AG10803 (cell line): ENCODE data around the gene TLNRD1.

Experiments used
- DNase-seq: peaks from one replicate; pipeline ENCODE4 v3.0.0; 2010; ENCODE audit warnings: low read depth
- H3K4me3 ChIP-seq: 2 replicates; pipeline ENCODE4 v1.5.1; 2011; ENCODE audit warnings: mild to moderate bottlenecking, low read length, control low read depth
- TF ChIP-seq, protein P1 (sequence below): conservative IDR thresholded peaks from 2 replicates; pipeline ENCODE4 v1.5.1; 2011; ENCODE audit warnings: mild to moderate bottlenecking, low read length, control low read depth, inconsistent platforms

Gene TLNRD1

DNA sequence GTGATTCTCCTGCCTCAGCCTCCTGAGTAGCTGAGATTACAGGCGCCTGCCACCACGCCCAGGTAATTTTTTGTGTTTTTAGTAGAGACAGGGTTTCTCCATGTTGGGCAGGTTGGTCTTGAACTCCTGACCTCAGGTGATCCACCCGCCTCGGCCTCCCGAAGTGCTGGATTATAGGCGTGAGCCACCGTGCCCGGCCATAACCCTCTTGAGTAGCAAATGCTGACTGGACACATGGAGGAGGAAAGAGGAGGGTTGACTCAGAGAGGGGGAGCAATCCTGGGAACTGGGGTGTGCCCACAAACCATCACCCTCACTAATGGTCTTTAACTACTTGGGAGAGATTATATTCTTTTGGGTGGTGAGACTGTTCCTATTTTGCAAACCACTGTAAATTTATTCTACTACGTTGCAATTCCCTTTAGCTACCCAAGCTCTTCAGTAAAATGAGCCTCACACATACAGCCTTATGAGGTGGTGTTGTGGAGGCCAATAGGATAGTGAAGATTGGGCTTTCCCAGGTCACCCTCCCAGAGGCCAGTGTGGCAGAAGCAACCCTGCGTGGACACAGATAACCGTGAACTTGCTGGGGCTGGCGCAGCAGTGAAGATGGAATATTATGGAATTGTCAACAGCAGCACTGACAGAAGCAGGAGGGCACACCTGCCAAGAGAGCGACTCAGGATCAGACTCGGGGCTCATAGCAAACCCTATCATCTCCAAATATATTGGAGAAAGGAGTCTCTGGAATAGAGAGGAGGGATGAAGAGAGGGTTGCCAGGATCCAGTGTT, 37.4 kb downstream of the TLNRD1 start:
- no peak for DNase-seq
- H3K4me3 ChIP-seq: no peak overlapping the region
- TF ChIP-seq, protein P1, sequence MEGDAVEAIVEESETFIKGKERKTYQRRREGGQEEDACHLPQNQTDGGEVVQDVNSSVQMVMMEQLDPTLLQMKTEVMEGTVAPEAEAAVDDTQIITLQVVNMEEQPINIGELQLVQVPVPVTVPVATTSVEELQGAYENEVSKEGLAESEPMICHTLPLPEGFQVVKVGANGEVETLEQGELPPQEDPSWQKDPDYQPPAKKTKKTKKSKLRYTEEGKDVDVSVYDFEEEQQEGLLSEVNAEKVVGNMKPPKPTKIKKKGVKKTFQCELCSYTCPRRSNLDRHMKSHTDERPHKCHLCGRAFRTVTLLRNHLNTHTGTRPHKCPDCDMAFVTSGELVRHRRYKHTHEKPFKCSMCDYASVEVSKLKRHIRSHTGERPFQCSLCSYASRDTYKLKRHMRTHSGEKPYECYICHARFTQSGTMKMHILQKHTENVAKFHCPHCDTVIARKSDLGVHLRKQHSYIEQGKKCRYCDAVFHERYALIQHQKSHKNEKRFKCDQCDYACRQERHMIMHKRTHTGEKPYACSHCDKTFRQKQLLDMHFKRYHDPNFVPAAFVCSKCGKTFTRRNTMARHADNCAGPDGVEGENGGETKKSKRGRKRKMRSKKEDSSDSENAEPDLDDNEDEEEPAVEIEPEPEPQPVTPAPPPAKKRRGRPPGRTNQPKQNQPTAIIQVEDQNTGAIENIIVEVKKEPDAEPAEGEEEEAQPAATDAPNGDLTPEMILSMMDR: no peak

DNA sequence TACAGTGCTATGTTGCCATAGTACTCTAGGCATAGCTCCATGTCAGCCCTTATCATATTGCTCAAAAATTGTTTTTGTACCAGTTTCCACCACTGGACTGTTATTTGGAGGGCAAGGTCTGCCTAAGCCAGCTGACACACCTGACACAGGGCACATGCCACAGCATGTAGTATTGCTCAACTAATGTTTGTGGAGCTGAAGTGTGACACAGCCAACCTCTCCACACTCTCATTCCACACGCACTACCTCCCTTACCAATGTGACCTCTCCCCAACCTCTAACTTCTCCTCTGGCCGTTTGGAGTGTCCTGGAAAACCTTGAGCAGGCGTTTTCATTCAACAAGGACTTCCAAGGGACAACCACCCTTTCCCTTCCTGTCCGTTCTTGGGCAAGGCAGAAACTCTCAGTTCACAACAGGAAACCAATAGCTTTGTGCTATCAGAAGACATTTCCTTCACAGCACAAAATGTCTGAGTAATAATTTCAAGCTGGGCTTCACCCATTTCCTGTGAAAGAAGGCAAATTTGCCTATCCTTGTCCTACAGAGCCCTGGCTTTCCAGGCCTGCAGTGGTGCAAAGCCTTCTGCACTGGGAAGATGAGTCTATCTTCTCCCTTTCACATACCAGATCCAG, 38.4 kb downstream of the TLNRD1 start:
- no peak overlapping the region for H3K4me3 ChIP-seq
- TF ChIP-seq, protein P1: no peak
- DNase-seq: no peak

DNA sequence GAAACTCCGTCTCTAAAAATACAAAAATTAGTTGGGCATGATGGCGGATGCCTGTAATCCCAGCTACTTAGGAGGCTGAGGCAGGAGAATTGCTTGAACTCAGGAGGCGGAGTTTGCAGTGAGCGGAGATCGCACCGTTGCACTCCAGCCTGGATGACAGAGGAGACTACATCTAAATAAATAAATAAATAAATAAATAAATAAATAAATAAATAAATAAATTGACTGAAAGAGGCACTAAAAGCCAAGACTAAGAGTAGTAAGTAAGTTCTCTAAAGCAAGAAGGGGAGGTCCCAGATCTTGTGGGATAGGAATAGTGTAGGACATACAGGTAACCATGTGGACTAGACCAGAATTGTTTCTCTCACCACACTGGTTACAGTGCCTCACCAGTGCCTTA, 40.0 kb downstream of the TLNRD1 start:
- TF ChIP-seq, protein P1: no peak
- no peak for DNase-seq
- no peak overlapping the region for H3K4me3 ChIP-seq

DNA sequence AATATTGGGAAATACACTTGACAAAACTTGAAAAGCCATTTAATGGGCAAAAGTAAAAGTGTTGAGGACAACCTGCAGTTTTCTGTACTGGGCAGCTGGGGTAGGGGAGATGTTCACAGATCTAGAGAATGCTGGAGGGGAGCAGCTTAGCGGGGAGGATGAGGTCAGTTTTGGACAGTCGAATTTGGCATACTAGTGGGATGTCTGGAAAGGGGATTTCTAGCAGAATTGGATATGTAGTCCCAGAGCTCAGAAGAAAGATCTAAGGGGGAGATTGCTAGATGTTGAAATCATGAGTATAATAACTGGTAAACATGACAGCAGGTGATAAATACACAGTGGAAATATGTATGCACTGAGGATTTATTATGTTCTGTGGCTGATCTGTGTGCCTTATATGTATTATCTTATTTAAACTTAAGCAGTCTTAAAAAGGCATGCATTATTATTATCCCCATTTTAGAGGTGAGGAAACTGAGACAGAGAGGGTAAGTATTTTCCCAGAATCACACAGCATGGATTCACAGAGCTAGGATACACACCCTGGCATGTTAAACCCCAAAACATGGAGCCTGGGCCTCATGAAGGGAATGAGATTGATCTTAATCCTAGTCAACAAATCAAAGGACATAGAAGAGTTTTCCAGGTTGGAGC, 42.7 kb downstream of the TLNRD1 start:
- no peak for DNase-seq
- no peak overlapping the region for H3K4me3 ChIP-seq
- TF ChIP-seq, protein P1: no peak

DNA sequence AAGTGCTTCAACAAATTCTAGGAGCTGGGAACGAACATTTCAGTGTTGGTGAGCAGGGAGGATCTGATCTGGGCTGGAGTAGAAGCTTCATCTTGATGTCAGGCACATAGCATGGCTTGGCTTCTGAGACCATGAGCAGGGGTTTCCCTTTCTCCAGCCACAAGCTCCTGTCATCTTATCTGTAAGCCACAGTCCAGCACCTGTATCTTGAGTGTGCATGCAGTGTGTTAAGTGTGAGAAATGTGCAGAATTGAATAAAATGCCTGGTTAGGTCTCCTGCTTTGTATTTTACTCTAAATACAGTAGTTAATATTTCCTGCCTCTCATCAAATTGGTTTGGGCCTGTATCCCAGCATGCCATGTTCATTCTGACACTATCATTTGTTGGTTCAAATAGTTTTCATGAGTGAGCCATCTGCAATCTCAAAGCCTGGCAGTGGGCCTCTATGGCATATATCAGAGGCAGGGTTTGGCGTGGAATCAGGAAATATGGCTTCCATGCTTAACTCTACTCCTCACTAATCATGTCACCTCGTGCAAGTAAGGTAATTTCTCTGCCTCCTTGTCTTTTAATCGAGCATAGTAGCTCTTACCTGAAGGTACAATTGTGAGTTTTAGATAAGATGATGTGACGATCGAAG, 43.3 kb downstream of the TLNRD1 start:
- TF ChIP-seq, protein P1: no peak
- no peak overlapping the region for H3K4me3 ChIP-seq
- no peak for DNase-seq

DNA sequence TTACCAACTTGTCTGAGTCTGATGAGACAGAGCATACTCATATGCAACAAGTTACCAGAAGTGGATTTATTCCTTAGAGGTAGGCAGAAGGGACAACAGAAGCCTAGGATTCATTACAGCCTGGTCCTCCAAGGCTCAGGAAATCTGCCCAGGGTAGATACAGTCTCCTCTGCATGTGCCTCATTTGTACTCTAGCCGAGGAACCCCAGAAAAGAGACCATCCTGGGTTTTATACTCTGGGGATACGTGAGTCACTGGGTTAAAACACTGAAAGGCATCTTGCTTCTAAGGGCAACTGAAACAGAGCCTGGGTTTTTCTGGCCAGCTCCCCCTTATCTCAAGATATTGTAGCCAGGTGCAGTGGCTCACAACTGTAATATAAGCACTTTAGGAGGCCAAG, 45.6 kb downstream of the TLNRD1 start:
- TF ChIP-seq, protein P1: no peak
- DNase-seq: no peak
- no peak overlapping the region for H3K4me3 ChIP-seq
